ENCODE measurements around the gene MROH9.

GRCh38 chr1:170967042-170967910 is 31.9 kb downstream of the MROH9 start:
- TF ChIP-seq CTCF (conservative IDR thresholded peaks at IDR 0.05 in 1 of 2, IDR thresholded peaks at IDR 0.05 in 1 of 2; ENCODE audit: extremely low read depth in 1 of 2, insufficient read depth in 1 of 2, low read depth in 1 of 2, low read length in 2 of 2) = peak; percentile 54 to 67
- TF ChIP-seq EZH2 (IDR thresholded peaks at IDR 0.05; ENCODE audit: borderline replicate concordance, low read length) = no peak
